K562 (cell line): ENCODE measurements around the gene PHKG1. TPM values are rescaled to one million over a fixed set of nuclear protein-coding genes. Genes with fewer than 3 reads are reported as not detected.
"Not testable (repeated sequence)": the region's sequence is repeated elsewhere in the genome, so short reads cannot be mapped to it uniquely, and the experiment has no call there.

Experiments used
- ATAC-seq: fragments of 200-7000 bp; cut with Tn5 transposase; 3 replicates; pipeline ENCODE4 v1.9.1; 2020; ENCODE audit warnings: moderate library complexity
- BruUV-seq: library from RNA; stranded (reverse); fragments of 400-500 nt; replicated peaks from 2 replicates; lab custom pipeline; 2021; lab: Mats Ljungman, UMichigan
- CTCF ChIA-PET: fragments of 300-600 bp; formaldehyde crosslinking; extraction: SDS; loops from one replicate; lab custom pipeline; 2021; ENCODE audit warnings: low intra/inter-chr PET ratio; lab: Yijun Ruan, JAX
- POLR2A ChIA-PET: fragments of 300-600, 350-650 bp; sonication (Branson Sonifier 250); formaldehyde crosslinking; extraction: SDS; loops from one replicate; lab custom pipeline; 2021; ENCODE audit warnings: antibody characterized with exemption, inconsistent platforms; lab: Yijun Ruan, JAX
- DNase-seq, 4 experiments: peaks; one replicate each; pipeline versions ENCODE4 v3.0.0 to v3.0.0-alpha.2; 2011 to 2018; ENCODE audit warnings: low spot score in 3 of 4, mixed read lengths in 3 of 4; ENCODE audit errors: extremely low read depth in 1 of 4
- FAIRE-seq: peaks from 2 replicates; lab custom pipeline; 2011; peaks lifted over from hg19 to GRCh38; lab: Jason Lieb, UNC
- H2AFZ ChIP-seq: 2 replicates; pipeline ENCODE4 v1.6.0; 2011; ENCODE audit warnings: low read depth, low read length, control low read depth, inconsistent platforms
- H3K27ac ChIP-seq: fragments of 200-600 bp; 3 replicates; pipeline ENCODE4 v1.8.0; 2011; ENCODE audit warnings: low read depth, mild to moderate bottlenecking, control low read depth, inconsistent platforms, low read length, moderate library complexity, mixed read lengths; ENCODE audit errors: extremely low read depth
- H3K27me3 ChIP-seq, 2 experiments: fragments of 300-600 bp in 1 of 2; 2 replicates in 1 of 2; 3 replicates in 1 of 2; pipeline versions ENCODE4 v1.6.0 to v1.8.0; 2011; ENCODE audit warnings: inconsistent platforms in 2 of 2, low read length in 2 of 2, mild to moderate bottlenecking in 1 of 2, mixed read lengths in 1 of 2, moderate library complexity in 1 of 2; ENCODE audit not compliant: control insufficient read depth in 2 of 2, insufficient read depth in 2 of 2
- H3K36me3 ChIP-seq: fragments of 300-600 bp; 3 replicates; pipeline ENCODE4 v1.8.0; 2011; ENCODE audit warnings: mild to moderate bottlenecking, low read length, inconsistent platforms; ENCODE audit not compliant: control insufficient read depth, insufficient read depth
- H3K4me1 ChIP-seq, 2 experiments: fragments of 200-600 bp in 1 of 2; replicated peaks in 1 of 2; 2 replicates in 1 of 2; 3 replicates in 1 of 2; pipeline versions ENCODE4 v1.5.1 to v1.8.0; 2011; ENCODE audit warnings: inconsistent platforms in 2 of 2, low read length in 2 of 2, mild to moderate bottlenecking in 1 of 2, mixed read lengths in 1 of 2, moderate library complexity in 1 of 2; ENCODE audit not compliant: control insufficient read depth in 2 of 2, insufficient read depth in 2 of 2
- H3K4me2 ChIP-seq: 2 replicates; pipeline ENCODE4 v1.6.1; 2011; ENCODE audit warnings: low read length, control low read depth, inconsistent platforms, mixed read lengths; ENCODE audit not compliant: insufficient read depth
- H3K4me3 ChIP-seq: fragments of 200-600 bp; sonication (generic), shearing (Covaris generic); 2 replicates; pipeline ENCODE4 v1.5.1; 2016; ENCODE audit warnings: control low read depth, inconsistent platforms
- H3K79me2 ChIP-seq: fragments of 200-600 bp; 3 replicates; pipeline ENCODE4 v1.8.0; 2011; ENCODE audit warnings: low read length, inconsistent platforms; ENCODE audit not compliant: control insufficient read depth, insufficient read depth
- H3K9ac ChIP-seq, 2 experiments: 2 replicates each; pipeline versions ENCODE4 v1.6.0 to v1.6.1; 2011; ENCODE audit warnings: low read depth in 2 of 2, low read length in 2 of 2, control low read depth in 1 of 2, inconsistent platforms in 1 of 2, mild to moderate bottlenecking in 1 of 2, mixed read lengths in 1 of 2; ENCODE audit not compliant: insufficient read depth in 1 of 2
- H3K9me1 ChIP-seq: one replicate; pipeline ENCODE4 v1.6.0; 2011; ENCODE audit warnings: inconsistent platforms, mild to moderate bottlenecking, low read length, moderate library complexity; ENCODE audit not compliant: control insufficient read depth, insufficient read depth
- H3K9me3 ChIP-seq: replicated peaks from 2 replicates; pipeline ENCODE4 v1.5.1; 2011; ENCODE audit warnings: low read depth, low read length, inconsistent platforms; ENCODE audit not compliant: control insufficient read depth, insufficient read depth
- H4K20me1 ChIP-seq: replicated peaks from 2 replicates; pipeline ENCODE4 v1.6.1; 2011; ENCODE audit warnings: low read length, inconsistent platforms, mixed read lengths; ENCODE audit not compliant: control insufficient read depth, insufficient read depth
- HES1 ChIP-seq: fragments of 450-650 bp; IDR thresholded peaks from 2 replicates; pipeline ENCODE4 v1.6.1; 2016; ENCODE audit warnings: low read depth, mild to moderate bottlenecking, moderate library complexity
- KAT7 ChIP-seq: sonication (generic); formaldehyde crosslinking; IDR thresholded peaks from 2 replicates; pipeline ENCODE4 v1.8.0; 2022; ENCODE audit warnings: missing genetic modification reagents, mild to moderate bottlenecking, borderline replicate concordance
- WGBS: fragments of 100-300 bp; shearing (Covaris generic); methylation state at CpG from one replicate; pipeline ENCODE4 v1.1.6; 2016; ENCODE audit warnings: low coverage, mixed read lengths; ENCODE audit not compliant: insufficient coverage; ENCODE audit errors: missing lambda C conversion rate; 5-methylcytosine and 5-hydroxymethylcytosine counted together
- in situ Hi-C: fragments of 300-500 bp; cut with MboI; formaldehyde crosslinking; loops from 4 replicates; pipeline ENCODE4 v1.15.0; 2018; ENCODE audit warnings: inconsistent platforms, mixed read lengths
- intact Hi-C: fragments of 100-400 bp; cut with micrococcal nuclease; formaldehyde crosslinking; loops from 2 replicates; pipeline ENCODE4 v1.14.2; 2022
- polyA plus RNA-seq, 8 experiments: library from polyadenylated mRNA; depleted of rRNA in 4 of 8; stranded (reverse) in 5 of 8; unstranded in 3 of 8; fragments of >200 nt; fragmentation: Nextera tagmentation in 2 of 8; fragmentation: Illumina TruSeq in 1 of 8; extraction: Ambion mirVana in 2 of 8; extraction: Trizol in 1 of 8; gene quantifications; 2 replicates each; pipeline versions ENCODE4 v1.2.1 to v1.2.3, GENCODE V29; 2011 to 2014; ENCODE audit warnings: inconsistent platforms in 1 of 8, missing spikeins in 1 of 8
- total RNA-seq, 7 experiments: library from RNA; depleted of rRNA in 6 of 7; stranded (reverse); fragments of >200 nt in 6 of 7; fragmentation: Illumina TruSeq in 2 of 7; extraction: Trizol in 2 of 7; gene quantifications; 2 replicates each; pipeline versions ENCODE4 v1.2.1 to v1.2.3, GENCODE V29; 2011 to 2021; ENCODE audit warnings: low replicate concordance in 1 of 7

Gene PHKG1
- total and polyA plus RNA-seq, 9 of the 15 experiments (the other 6 are each of a cell fraction or from before 2014, with no cell fraction given) = 0.10 to 0.83 (median 0.46) TPM

- TF ChIP-seq HES1 = no peak
- TF ChIP-seq KAT7 (CRISPR knock-in tag) = no peak
Observed at GRCh38 chr7:56033671-56034432, 58.9 kb downstream of the PHKG1 start (continued).

- H3K4me2 ChIP-seq, CTCF ChIA-PET: not testable (repeated sequence)
- POLR2A ChIA-PET = interaction anchor here (2.1 kb wide), 1 partner anchor 18 kb away, joined by 12 read pairs; the partner anchor contains the start of genes CCT6A and PSPH
Observed at GRCh38 chr7:56032578-56032977, 60.2 kb downstream of the PHKG1 start.

GRCh38 chr7:56031556-56031955 is 61.2 kb downstream of the PHKG1 start:
- H3K27me3 ChIP-seq, H2AFZ ChIP-seq, BruUV-seq, CTCF ChIA-PET, H3K9ac ChIP-seq, DNase-seq, H3K9me1 ChIP-seq, H3K9me3 ChIP-seq, POLR2A ChIA-PET, in situ Hi-C loops, FAIRE-seq, H4K20me1 ChIP-seq, ATAC-seq, H3K27ac ChIP-seq, H3K4me2 ChIP-seq, H3K79me2 ChIP-seq, H3K4me3 ChIP-seq: not testable (repeated sequence)
- Histone ChIP-seq H3K4me1 (peaks cover 3 to 11% of the 10 kb centered on the region in 2 experiments; a peak in 3 of 5 replicates), H3K36me3 (peaks cover 12% of the 10 kb centered on the region; the same call in 1 of the 3 replicates)
- intact Hi-C loops = loop anchor here (5.0 kb wide), 1 partner anchor 36 kb away; no protein-coding TSS in a partner anchor
- WGBS = 73% methylated on average over 8 of the region's 8 CpGs

More at GRCh38 chr7:56032578-56032977, 60.2 kb downstream of the PHKG1 start:
- H2AFZ ChIP-seq, ATAC-seq, BruUV-seq, H3K27ac ChIP-seq, FAIRE-seq, DNase-seq, H4K20me1 ChIP-seq, H3K9me1 ChIP-seq, H3K9me3 ChIP-seq, H3K79me2 ChIP-seq, H3K4me3 ChIP-seq, H3K27me3 ChIP-seq, in situ Hi-C loops, H3K9ac ChIP-seq: not testable (repeated sequence)
- intact Hi-C loops = loop anchor here (5.0 kb wide), 1 partner anchor 35 kb away; no protein-coding TSS in a partner anchor
- WGBS = 71% methylated on average over 1 of the region's 7 CpGs
- Histone ChIP-seq H3K4me1 (peaks cover 3 to 11% of the 10 kb centered on the region in 2 experiments; a peak in 3 of 5 replicates), H3K36me3 (peaks cover 11% of the 10 kb centered on the region; the same call in 1 of the 3 replicates)
